Kidney capillary endothelial cell (primary cell): ENCODE results near the gene KLK7.
"Not testable (repeated sequence)": the region's sequence is repeated elsewhere in the genome, so short reads cannot be mapped to it uniquely, and the experiment has no call there.

Experiments used
- DNase-seq: peaks from one replicate; pipeline ENCODE4 v3.0.0-alpha.2; 2018; ENCODE audit warnings: low spot score

The KLK7 gene

DNA sequence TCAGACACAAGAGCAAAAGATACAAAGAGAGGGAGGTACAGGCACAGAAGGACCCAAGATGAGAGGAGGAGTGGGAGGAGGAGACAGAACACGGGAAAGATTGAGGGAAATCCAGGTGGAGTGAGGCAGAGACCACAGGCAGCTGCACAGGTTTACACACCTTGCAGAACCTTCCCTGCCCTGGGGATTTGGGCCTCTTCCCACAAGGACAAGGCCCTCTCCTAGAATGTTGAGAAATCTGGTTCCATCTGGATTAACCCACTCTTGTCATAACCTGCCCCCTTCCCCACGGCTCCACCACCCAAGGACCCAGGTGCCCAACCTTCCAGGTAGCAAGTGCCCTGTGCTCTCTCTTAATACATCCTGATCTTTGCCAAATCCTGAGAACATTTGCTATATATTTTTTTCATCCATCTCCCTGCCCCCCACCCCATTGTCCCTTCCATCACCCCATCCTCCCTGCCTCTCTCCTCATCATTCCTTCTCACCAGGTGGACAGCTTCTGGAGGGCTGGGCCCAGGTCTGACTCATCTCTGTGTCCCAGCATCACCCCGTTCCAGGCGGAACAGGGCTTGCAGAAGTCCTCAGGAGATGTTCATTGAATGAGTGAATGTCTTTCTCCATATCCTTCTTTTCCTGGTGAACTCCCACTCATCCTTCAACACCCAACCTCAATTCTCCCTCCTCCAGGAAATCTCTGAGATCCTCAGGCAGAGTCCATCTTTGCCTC lies 26.5 kb upstream of the KLK7 start:
- no peak for DNase-seq

DNA sequence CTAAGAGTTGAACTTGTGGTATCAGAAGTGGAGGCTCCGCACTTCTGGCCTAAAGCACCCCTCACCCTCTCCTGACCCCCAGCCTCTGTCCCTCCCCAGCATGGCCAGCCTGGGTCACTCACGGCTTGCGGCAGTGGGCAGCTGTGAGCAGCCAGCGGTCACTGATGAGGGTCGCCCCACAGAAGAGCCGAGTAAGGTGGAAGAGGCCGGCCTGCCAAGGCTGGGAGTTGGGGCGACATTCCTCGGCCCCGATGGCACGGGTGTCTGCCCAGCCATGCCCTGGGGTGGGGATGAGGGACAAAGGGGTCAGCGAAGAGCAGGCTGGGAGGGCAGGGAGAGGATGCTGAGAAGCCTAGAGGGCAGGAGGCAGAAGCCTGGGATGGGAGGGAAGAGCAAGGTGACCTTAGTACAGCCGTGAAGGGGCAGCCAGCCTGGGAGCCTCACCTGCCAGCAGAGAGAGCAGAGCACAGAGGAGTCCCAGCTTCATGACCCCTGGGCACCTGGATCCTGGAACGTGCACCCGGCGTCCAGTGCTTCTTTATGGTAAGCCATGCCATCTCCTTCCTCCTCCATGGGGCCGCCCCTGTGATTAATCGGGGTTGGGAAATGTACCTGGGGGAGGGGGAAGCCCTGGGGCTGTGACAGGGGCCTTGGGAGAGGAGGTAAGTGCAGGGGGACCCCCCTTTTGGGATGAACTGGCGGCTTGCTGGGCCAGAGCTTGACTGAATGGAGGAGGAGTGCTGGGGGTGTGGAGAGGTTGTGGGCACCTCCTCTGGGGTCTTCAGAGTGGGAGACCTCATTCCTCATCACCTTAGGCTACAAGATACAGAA lies 25.6 kb upstream of the KLK7 start:
- DNase-seq = no peak

DNA sequence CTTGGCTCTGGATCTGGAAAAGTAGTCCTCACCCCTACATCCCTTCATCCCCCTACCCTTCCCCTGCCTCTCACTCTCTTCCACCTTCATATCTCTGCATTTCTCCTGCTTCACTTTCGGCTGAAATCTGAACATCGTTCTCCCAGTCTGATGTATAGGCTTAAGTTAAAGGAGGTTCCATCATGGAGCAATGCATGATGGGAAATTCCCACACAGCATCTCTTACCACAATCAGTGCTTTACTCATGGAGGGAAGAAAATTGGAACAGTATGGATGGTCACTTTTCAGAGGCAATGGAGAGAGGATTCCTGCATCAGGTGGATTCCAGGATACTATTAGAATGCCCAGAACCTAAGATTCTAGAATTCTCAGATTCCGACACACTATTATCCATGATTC lies 23.8 kb upstream of the KLK7 start:
- DNase-seq = no peak

DNA sequence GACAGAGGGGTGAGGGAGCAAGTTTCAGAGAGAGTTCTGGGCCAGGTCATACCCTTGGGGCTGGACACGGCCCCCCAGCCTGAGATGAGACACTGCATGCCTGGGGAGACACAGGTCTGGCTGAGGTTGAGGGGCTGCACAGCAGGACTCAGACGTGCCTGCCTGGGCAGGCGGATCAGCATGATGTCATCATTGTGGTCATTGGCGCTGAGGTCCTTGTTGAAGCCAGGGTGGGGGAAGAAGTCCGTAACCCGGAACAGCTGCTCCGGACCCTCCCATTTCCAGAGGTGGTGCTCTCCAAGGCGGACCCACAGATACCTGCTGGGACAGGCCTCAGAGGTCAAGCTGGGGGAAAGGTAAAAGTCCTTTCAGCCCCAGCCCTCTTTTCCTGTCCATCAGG lies 22.7 kb upstream of the KLK7 start:
- DNase-seq = no peak

- no peak for DNase-seq
Observed at GRCh38 chr19:51005248-51005647, 21.5 kb upstream of the KLK7 start.

DNA sequence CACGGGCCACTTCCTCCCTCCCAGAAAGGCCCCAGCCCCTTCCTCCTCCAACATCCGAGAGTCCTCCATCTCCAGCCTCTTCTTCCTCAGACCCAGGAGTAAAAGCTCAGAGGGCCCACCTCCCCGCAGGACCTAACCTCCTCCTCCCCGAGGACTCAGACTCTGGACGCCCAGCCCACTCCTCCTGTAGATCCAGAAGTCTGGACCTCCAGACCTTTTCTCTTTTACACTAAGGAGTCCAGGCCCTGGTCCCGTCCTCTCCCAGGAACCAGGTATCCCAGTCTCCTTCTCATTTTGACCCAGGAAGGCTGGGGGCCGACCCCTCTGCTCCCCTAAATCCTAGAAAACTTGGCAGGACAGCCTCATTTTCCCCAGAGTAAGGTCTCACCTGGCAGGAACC lies 19.6 kb upstream of the KLK7 start:
- DNase-seq = no peak

- DNase-seq = no peak
Observed at GRCh38 chr19:51002542-51003311, 19.0 kb upstream of the KLK7 start.

DNA sequence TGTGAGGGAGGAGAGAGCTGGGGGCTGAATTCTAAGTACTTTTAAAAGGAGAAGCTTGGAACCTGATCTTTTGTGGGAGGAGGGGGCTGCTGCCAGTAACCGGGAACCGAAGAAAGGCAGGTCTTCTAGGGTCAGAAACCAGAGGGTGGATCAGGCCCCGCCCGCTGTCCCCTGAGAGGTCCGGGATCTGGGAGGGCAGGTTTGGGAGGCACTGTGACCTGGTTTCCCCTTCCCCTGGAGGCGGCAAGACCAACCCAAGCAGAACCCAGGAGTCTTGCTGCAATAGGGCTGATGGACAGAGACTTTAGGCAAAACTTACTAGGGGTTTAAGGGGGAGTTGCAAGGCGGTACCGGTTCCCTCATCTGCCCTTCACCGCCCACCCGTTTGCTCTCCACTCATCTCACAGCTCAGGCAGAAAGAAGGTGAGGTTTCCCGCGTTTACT lies 18.4 kb upstream of the KLK7 start:
- no peak for DNase-seq

GRCh38 chr19:51001515-51001914 lies 17.8 kb upstream of the KLK7 start, which contains the start of gene KLK8:
Gene KLK8 (minus strand): TSS chr19:51001604. CDS start chr19:51001167, 437 bp downstream.
- no peak for DNase-seq

- DNase-seq = no peak
Observed at GRCh38 chr19:51000981-51001380, 17.3 kb upstream of the KLK7 start.

DNA sequence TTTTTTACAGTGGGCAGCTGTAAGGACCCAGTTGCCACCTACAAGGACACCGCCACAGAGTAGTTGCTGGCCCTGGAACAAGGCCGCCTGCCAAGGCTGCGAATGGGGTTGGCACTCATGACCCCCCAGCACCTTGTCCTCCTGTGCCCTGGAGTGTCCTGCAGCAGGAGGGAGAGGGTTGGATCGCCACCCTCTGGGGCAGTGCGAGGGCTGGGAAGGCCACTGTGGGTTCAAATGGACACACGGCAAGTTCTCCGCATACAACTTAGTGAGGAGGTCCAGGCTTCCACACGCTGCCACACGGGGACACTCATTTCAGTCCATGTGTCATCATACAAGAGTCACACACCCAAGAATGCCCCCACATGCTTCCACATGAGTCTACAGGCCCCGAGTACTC lies 16.7 kb upstream of the KLK7 start:
- no peak for DNase-seq

GRCh38 chr19:50998686-50999085 lies 15.0 kb upstream of the KLK7 start:
- no peak for DNase-seq

- DNase-seq = no peak
Observed at GRCh38 chr19:50998061-50998460, 14.3 kb upstream of the KLK7 start.

DNA sequence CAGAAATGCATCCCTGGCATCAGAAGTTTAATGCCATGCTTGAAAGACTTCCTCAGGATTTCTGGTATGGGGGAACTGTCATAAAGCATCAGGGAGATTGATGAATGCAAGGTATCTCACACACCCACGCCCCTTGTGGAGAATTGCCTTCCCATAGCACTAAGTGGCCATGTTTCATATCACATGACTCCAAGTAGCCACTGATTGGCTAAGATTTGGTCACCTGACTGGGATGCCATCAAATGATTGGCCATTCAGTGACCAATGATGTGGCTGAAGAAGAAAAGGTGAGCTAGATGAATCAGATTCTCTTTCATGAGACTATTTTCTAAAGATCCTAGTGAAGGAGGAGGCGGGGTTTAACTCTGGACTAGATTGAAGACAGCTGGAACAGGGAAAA lies 10.4 kb upstream of the KLK7 start:
- DNase-seq = no peak

GRCh38 chr19:50992666-50993035 lies 8.9 kb upstream of the KLK7 start:
- no peak for DNase-seq

DNA sequence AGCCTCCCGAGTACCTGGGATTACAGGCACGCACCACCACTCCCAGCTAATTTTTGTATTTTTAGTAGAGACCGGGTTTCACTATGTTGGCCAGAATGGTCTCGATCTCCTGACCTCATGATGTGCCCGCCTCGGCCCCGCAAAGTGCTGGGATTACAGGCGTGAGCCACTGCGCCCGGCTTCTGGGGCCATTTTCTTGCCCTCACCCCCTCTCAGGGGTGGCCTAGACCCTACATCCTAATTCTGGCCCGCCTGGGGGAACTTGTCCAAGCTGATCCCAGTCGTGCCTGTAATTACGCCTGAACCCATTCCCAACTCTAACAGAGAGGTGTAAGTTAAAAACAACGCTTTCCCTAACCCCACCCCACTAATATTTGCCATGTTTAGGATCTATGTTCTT lies 699 bp upstream of the KLK7 start:
- not testable (repeated sequence) for DNase-seq

GRCh38 chr19:50982186-50982585 lies 1.5 kb downstream of the KLK7 start:
- DNase-seq = no peak

DNA sequence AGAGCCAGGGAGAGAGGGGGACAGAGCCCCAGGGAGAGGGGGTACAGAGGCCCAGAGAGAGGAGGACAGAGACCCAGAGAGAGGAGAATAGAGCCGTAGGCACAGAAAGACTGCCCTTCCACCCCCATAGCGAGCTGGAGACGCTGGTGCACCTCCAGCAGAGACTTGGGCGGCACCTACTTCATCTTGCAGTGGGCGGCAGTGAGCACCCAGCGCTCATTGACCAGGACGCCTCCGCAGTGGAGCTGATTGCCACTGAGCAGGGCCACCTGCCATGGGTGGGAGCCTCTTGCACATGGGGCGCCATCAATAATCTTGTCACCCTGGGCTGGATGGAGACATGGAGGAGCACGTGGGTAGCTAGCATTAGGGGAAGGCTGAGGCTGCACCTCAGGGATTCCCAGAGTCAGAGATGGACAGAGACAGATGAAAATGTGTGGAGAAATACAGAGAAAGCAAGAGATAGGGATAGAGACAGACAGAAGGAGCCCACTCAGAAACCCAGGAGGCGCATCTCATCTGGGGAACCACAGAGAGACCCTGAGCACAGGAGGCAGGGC lies 2.0 kb downstream of the KLK7 start:
- DNase-seq = no peak

GRCh38 chr19:50980208-50980607 lies 3.5 kb downstream of the KLK7 start:
- DNase-seq = no peak

- DNase-seq = no peak
Observed at GRCh38 chr19:50979758-50980157, 4.0 kb downstream of the KLK7 start.

- no peak for DNase-seq
Observed at GRCh38 chr19:50978772-50979390, 4.8 kb downstream of the KLK7 start.

GRCh38 chr19:50977626-50978025 lies 6.1 kb downstream of the KLK7 start:
- DNase-seq = no peak
